ENCODE results near the gene SHFL.

DNA sequence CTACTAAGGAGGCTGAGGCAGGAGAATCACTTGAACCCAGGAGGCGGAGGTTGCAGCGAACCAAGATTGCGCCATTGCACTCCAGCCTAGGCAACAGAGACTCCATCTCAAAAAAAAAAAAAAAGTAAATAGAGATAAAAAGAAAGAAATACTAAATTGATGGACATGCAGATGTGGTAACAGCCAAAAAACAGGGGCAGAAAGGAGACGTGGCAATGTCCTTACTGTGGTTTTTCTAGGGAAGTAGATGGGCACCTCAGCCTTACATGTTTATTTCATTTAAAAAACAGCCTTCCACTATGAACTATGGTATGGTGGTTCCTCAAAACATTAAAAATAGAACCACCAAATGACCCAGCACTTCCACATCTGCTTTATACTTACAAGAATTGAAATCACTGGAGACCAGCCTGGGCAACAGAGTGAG lies 40.1 kb downstream of the SHFL start:
- TF ChIP-seq ZEB2 (tag by site-specific recombination; IDR thresholded peaks at IDR 0.05) (no peak), CTCF (tag by site-specific recombination; IDR thresholded peaks at IDR 0.05) (no peak), SP2 (tag by site-specific recombination; IDR thresholded peaks at IDR 0.05) (no peak), YY1 (tag by site-specific recombination; IDR thresholded peaks at IDR 0.05) (no peak), ZNF664 (tag by site-specific recombination; IDR thresholded peaks at IDR 0.05) (no peak), ZNF121 (tag by site-specific recombination; IDR thresholded peaks at IDR 0.05) (no peak), ZNF362 (tag by site-specific recombination; IDR thresholded peaks at IDR 0.05) (no peak)

Data from HEK293 (cell line).